Activated naive CD4-positive, alpha-beta T cell treated with Interleukin-2 at 50 U/mL for 16 hours (primary cell): Measurements from ENCODE around the gene CFC1B.
"Not testable (repeated sequence)": the region's sequence is repeated elsewhere in the genome, so short reads cannot be mapped to it uniquely, and the experiment has no call there.

ENCODE experiments used
- DNase-seq: peaks from one replicate; pipeline ENCODE4 v3.0.0-alpha.2; 2020

CFC1B gene

DNA sequence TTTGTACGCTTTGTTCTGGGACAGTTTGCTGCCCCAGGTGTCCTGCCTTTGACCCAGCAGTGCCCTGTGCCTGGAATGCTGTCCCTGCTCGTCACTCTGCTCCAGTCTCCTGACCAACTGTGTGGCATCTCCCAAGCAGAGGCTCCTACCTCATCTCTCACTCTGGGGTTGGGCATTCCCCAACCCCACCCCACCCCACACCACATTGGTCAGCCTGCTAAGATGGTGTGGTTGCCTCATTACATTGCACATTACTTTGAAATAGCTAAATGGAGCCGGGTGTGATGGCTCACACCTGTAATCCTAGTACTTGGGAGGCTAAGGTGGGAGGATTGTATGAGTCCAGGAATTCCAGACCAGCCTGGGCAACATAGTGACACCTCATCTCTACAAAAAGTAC lies 50.9 kb downstream of the CFC1B start:
- not testable (repeated sequence) for DNase-seq

DNA sequence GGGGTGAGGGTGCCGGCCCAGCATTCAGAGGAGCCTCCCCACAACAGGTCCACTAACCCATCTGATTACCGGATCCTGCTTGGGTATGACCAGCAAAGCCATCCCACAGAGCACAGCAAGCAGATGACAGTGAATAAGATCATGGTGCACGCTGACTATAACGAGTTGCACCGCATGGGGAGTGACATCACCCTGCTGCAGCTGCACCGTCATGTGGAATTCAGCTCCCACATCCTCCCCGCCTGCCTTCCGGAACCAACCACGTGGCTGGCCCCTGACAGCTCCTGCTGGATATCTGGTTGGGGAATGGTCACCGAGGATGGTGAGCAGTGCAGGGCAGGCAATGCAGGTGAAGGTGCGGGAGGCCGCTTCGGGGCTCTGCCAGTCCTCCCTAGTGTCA lies 53.2 kb downstream of the CFC1B start:
- not testable (repeated sequence) for DNase-seq

DNA sequence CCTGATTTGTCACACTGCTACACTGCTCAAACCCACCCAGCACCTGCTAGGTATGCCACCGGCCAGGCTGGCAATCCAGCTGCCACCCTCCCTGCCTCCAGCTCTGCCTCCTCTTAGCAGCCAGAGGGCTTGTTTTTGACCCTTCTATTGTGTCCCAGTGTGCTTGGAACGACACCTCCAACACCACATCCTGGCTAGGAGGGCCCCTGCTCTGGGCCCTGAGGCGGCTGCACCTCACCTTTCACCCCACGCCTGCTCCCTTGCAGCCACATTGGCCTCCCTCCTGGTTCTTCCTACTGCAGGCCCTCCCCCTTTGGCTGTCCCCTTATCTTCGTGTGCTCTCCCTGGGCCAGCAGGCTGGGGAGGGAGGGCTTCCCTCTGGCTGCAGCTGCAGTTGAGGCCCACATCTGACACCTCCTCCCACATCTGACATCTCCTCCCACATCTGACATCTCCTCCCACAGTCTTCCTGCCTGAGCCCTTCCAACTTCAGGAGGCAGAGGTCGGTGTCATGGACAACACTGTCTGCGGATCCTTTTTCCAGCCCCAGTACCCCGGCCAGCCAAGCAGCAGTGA lies 55.3 kb downstream of the CFC1B start:
- DNase-seq = not testable (repeated sequence)

DNA sequence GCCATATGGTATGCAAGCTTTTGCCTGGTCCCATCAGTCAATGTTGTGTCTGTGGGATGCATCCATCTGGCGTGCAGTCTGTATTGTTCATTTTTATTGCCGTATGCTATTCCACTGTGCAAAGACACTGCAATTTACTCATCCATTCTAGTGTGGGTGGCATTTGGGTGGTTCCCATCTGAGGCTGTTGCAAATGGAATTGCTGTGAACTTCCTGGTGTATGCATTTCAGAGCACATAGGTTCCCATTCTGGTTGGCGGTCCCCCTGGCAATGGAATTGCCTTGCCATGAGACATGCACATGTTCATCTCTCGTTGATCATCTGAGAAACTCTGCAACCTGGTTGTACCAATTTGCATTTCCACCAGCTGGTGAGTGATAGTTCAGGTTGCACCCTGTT lies 56.5 kb downstream of the CFC1B start:
- not testable (repeated sequence) for DNase-seq
